HG03469 (cell line): ENCODE results near the gene YDJC.
"Not testable (repeated sequence)": the region's sequence is repeated elsewhere in the genome, so short reads cannot be mapped to it uniquely, and the experiment has no call there.

Source experiments
- ATAC-seq: cut with Tn5 transposase; IDR thresholded peaks from one replicate; pipeline ENCODE4 v1.9.1; 2021; ENCODE audit warnings: mild to moderate bottlenecking, moderate library complexity, moderate number of reproducible peaks; ENCODE audit not compliant: unreplicated experiment

Gene YDJC

GRCh38 chr22:21629255-21630149, at the start of gene YDJC:
TSS of gene YDJC (minus strand) at chr22:21630022. CDS start at chr22:21630014, 8 bp downstream.
- peak; percentile 65 for ATAC-seq

- no peak for ATAC-seq
These were observed 49.6 kb upstream of the YDJC start for GRCh38 chr22:21679383-21679782.

GRCh38 chr22:21678842-21679241, 49.0 kb upstream of the YDJC start:
- not testable (repeated sequence) for ATAC-seq

- no peak for ATAC-seq
These were observed 48.0 kb upstream of the YDJC start for GRCh38 chr22:21677606-21678443.

GRCh38 chr22:21674638-21675245, 44.9 kb upstream of the YDJC start:
- no peak for ATAC-seq

GRCh38 chr22:21673534-21674321, 43.9 kb upstream of the YDJC start:
- ATAC-seq, result no peak

- no peak for ATAC-seq
These were observed 42.3 kb upstream of the YDJC start for GRCh38 chr22:21672107-21672629.

- no peak for ATAC-seq
These were observed 39.2 kb upstream of the YDJC start for GRCh38 chr22:21669026-21669425.

- no peak for ATAC-seq
These were observed 37.0 kb upstream of the YDJC start for GRCh38 chr22:21666786-21667185.

- no peak for ATAC-seq
These were observed 35.4 kb upstream of the YDJC start for GRCh38 chr22:21665047-21665851.

GRCh38 chr22:21663738-21664137, 33.9 kb upstream of the YDJC start:
- ATAC-seq, result no peak

- ATAC-seq, result no peak
These were observed 32.2 kb upstream of the YDJC start for GRCh38 chr22:21661991-21662390.

GRCh38 chr22:21660904-21661303, 31.1 kb upstream of the YDJC start:
- no peak for ATAC-seq

- ATAC-seq, result no peak
These were observed 30.2 kb upstream of the YDJC start for GRCh38 chr22:21659864-21660525.

GRCh38 chr22:21657360-21658032, 27.7 kb upstream of the YDJC start:
- no peak for ATAC-seq

- ATAC-seq, result no peak
These were observed 27.2 kb upstream of the YDJC start for GRCh38 chr22:21657020-21657359.

- ATAC-seq, result no peak
These were observed 23.0 kb upstream of the YDJC start for GRCh38 chr22:21652547-21653545.
